Activated gamma-delta T cell (primary cell): ENCODE data around the gene SLC30A7.
"Not testable (repeated sequence)": the region's sequence is repeated elsewhere in the genome, so short reads cannot be mapped to it uniquely, and the experiment has no call there.

ENCODE experiments used
- DNase-seq: peaks from one replicate; lab custom pipeline; 2025; lab: John Stamatoyannopoulos, UW

The SLC30A7 gene

DNA sequence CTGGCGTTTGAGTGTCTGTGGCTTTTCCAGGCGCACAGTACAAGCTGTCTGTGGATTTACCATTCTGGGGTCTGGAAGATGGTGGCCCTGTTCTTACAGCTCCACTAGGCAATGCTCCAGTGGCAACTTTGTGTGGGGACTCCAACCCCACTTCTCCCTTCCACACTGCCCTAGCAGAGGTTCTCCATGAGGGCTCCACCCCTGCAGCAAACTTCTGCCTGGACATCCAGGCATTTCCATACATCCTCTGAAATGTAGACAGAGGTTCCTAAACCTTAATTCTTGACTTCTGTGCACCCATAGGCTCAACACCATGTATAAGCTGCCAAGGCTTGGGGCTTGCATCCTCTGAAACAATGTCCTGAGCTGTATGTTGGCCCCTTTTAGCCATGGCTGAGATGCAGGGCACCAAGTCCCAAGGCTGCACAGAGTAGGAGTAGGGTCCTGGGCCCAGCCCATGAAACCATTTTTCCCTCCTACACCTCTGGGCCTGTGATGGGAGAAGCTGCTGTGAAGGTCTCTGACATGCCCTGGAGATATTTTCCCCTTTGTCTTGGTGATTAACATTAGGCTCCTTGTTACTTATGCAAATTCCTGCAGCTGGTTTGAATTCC, 5.9 kb upstream of the SLC30A7 start:
- DNase-seq, result not testable (repeated sequence)

DNA sequence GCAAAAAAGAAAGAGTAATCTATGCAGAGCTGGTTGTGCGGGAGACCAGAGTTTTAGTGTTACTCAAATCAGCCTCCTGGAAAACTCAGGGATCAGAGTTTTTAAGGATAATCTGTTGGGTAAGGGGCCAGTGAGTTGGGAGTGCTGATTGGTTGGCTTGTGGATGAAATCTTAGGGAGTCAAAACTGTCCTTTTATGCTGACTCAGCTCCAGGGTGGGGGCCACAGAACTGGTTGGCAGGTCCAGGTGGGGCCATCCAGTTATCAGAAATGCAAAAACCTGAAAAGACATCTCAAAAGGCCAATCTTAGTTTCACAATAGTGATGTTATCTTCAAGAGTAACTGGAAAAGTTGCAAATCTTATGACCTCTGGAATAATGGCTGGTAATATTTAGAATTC, 4.5 kb upstream of the SLC30A7 start:
- DNase-seq, result no peak

DNA sequence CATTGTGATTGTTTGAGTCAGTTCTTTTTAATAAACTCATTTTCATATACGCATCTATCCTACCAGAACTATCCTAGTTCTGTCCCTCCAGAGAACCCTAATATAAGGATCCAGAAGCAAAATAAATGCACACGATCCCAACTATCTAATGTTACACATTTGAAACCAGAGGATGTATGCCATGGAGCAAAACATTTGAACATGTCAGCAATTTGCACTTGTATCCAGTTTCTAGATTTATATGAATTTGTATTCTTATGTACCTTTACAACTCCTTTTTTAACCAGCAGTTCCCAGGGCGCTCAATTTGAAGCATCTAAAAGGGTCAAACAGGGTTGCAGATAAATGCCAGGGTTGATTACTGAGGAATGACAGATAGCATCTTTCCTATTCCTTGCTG, 3.3 kb upstream of the SLC30A7 start:
- DNase-seq, result no peak

DNA sequence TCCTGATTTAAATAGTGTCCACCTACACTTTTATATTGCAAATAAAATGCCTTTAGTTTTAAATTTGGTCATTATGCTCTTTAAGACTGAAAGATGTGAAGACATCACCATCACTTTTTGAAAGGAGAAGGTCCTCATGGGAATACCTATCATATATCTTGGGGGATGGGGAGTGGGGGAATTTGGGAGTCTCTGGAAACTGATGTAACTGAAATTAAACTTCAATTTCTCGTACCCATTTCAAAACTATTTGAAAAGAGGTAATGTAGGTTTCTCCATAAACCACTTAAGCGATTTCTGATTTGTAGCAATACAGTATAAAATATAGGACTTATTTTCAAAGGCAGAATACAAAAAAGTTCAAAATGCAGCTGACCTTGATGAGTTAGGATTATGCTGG, 2.2 kb upstream of the SLC30A7 start:
- DNase-seq, result no peak

DNA sequence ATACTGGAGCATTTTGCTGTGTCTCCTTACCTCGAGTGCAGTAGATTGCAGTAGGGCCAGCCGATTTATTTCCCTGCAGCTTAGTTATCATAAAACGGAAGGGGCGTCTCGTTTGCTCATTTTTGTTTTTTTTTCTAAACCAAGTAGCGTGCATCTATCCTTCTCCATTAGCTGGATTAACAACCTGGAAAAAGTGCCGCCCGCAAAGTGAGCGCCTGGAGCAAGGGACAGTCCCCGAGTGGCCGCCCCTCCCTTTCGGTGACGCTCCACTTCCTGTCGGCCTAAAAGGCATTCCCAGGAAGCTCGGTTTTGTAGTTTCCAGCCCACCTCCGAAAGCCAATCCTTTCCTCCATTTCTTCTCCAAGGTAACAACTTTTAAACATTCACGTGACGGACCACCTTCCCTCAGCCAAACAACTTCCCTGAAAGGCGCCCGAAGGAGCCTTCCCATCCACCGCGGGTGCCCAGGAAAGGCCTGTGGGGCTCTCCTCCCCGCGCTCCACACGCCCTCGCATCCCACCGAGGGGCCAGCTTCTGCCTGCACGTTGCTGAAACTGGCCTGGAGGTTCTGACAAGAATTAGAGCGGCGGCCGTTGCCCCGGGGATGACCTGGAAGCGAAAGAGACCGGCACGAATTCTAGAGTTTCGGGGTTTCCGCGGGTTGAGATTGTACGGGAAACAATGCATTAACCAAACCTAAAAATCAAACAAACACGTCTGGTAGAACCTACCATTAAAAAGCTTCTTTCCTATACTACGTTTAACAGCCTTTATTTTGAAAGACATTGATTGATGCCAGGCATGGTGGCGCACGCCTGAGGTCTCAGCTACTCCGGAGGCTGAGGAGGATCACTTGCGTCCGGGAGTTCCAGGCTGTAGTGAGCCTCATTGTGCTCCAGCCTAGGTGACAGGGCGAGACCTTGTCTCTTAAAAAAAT, 1.0 kb upstream of the SLC30A7 start, which contains the start of gene EXTL2:
TSS of gene EXTL2 (minus strand) at position 240 of the 937 bp plus-strand sequence. CDS start 6,085 bp downstream, outside the sequence.
- DNase-seq, result peak; percentile 19

DNA sequence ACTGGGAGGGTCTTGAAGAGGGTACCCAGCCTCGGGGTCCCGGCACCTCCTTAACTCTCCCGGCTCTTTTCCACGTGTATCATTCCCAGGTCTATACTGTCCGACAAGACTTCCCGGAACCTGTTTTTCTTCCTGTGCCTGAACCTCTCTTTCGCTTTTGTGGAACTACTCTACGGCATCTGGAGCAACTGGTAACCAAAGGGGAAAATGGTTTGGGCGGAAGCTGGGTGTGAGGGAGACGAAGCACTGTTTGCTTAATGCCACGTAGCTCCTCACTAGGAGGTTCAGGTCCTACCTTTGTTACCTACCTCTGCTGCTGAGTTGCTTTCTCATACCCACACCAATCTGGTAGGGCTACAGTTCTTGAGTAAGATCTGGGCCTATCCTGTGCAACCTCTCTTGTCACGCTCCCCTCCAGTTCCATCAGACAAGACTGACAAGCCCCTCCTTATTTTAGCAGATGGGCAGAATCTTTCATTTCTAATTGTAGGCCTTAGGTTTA, 642 bp downstream of the SLC30A7 start:
- DNase-seq, result no peak

DNA sequence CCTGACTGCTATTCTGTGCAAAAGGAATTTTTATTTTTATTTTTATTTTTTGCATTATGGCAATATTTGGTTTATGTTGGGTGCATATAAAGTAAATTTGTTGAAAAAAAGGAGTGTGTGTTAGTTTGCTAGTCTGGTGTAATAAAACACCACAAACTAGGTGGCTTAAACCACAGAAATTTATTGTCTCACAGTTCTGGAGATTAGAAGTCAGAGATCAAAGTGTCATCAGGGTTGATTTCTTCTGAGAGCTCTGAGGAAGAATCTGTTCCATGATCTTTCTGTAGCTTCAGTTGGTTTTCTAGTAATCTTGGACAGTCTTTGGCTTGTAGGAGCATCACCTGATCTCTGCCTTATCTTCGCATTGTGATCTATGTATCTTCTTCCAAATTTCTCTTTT, 6.5 kb downstream of the SLC30A7 start:
- DNase-seq, result no peak

DNA sequence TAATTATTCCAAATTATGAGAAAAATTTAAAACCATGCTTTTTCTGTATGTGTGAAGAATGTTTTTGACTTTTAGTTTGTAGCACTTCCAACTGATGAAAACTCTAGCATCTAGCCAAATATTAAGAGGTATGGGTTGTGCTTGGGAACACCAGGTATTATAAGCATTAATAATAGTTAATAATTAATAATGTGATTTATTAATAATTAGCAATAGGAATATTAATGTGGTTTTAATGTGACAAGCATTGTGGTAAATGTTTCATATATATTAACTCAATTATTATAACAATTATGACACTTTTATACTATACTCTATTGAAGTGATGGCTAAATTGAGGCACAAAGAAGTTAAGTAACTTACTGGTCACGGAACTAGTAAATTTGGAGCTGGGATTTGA, 7.9 kb downstream of the SLC30A7 start:
- no peak for DNase-seq

DNA sequence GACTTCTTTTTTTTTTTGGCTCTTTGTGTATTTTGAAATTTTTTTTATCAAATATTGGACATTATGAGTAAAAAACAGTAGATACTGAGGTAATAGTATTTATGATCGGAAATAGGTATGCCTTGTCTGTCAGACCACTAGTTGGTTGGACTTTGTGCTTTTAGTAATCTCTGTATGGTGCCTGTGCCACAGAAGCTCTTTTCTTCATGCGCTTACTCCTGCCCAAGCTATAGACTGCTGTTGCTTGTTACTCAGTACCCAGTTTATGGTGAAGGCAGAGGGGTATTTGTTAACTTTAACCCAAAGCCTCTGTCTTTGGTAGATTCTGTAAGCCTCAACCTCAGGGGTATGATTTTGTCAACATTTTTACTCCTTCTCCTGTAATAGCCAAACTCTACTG, 8.6 kb downstream of the SLC30A7 start:
- DNase-seq, result no peak

DNA sequence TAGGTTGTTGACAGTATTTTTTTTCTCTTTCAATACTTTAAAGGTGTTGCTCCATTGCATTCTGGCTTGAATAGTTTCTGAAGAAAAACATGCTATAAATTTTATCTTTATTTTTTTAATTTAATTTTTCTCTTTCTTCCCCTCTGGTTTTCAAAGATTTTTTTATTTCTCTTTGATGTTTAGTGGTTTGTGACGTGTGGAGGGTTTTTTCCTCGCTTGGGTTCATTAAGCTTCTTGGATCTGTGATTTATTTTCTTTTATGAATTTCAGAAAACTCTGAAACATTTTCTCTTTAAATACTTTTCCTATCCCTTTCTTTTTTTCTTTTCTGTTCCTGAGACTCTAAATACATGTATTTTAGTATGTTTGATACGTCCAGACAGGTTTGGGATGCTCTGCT, 9.3 kb downstream of the SLC30A7 start:
- DNase-seq, result no peak

DNA sequence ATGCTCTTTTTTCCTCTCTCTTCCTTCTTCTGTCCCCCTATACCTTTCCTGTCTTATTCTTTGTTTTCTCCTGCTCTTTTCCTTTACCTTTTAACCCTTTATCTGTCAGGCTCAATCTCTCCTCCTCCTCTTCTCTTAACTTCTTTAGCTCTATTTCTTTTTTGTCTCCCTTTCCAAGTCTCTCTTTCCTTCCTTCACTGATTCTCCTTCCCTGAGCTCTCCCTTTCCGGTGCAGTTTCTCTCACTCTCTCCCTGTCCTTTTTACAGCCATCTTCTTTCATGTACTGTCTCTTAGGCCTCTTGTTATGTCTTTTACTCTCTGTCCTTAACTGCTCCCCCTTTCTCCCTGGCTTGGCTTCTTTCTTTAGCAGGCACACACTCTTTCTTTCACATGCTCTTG, 12.0 kb downstream of the SLC30A7 start:
- DNase-seq, result no peak

DNA sequence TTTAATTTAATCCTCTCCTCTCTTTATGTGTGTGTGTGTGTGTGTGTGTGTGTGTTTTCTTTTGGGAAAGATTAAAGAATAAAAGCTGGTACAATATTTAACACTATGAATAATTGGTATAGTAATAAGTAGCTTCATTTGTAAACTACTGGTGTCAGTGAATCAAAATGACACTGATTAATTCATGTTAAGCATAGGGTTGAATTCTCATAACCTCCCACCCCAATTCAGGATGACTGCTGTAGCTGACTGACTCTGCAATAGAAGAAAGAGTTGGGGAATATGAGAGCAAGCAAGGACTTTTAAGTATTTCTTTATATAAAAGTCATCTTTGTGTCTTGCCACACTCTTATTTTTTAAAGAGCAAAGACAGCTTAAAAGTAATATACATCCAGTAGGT, 13.1 kb downstream of the SLC30A7 start:
- DNase-seq, result no peak

DNA sequence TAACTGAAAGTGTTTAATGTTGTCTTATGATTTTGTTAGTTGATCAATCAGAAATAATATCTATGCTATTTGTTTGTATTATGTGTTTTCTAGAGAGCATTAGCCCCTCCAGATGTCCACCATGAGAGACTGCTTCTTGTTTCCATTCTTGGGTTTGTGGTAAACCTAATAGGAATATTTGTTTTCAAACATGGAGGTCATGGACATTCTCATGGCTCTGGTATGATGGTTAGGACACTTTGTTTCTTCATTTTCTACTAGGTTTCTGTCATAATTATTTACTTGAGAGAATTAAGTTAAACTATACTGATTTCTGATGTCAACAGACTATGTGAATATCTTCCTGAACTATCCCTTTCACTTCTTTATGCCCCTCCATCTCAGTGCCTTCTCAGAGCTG, 16.1 kb downstream of the SLC30A7 start:
- DNase-seq, result no peak

DNA sequence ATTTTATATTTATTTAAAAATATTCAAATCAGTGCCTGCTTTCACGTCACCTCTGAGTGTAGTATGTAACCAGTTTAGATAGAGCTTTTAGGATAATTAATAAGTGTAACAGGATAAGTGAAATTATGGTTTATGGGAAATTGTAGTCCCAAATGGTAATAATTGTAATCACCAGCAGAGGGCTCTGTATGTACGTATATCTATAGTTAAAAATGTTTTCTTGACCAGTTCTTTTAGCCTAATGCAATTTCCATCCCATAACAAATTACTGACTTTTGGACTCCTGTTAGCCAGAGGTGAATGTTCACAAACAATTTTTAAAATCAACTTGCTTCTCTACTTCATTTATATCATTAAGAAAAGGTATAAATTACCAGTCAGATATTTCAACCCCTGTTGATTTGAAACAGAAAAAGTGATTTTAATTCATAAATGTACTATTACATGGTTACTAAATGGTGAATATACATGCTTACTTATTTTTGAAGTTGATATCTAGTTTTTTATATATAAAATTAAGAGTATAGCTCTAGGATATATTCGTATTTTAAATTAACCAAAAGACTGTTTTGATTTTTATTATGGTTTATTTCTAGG, 25.3 kb downstream of the SLC30A7 start:
- DNase-seq, result no peak

DNA sequence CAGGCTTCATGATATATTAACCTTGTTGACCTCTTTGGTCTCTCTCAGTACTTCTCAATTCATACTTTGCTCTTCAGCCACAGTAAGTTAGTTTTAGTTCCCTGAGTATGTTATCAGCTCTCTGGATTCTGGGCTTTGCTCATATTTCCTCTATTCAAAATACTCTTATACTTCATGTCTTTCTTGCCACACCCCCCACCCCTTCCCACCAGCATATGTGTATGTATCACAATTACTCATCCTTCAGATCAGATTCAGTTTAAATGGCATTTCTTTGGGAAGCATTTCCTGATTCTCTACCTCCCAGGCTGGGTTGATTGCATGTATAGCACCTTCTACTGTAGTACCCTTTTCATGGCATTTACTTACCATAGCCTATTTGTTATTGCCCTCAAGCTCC, 28.3 kb downstream of the SLC30A7 start:
- DNase-seq, result no peak

DNA sequence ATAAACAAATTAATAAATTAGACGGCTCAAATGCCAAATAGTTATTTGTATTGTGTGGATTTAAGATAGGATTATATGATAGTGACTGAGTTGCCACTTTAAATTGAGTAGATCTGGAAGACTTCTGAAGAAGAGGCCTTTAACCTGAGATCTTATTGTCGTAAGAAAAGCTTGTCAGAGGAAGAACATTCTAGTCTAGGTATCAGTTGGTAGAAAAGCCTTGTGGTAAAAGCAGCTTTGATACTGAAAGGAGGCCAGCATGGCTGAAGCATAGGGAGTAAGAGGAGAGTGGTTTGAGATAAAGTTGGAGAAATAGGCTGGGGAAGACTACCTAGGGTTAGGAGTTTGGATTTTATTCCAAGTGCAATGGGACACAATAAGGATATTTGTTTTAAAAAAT, 29.1 kb downstream of the SLC30A7 start:
- no peak for DNase-seq

DNA sequence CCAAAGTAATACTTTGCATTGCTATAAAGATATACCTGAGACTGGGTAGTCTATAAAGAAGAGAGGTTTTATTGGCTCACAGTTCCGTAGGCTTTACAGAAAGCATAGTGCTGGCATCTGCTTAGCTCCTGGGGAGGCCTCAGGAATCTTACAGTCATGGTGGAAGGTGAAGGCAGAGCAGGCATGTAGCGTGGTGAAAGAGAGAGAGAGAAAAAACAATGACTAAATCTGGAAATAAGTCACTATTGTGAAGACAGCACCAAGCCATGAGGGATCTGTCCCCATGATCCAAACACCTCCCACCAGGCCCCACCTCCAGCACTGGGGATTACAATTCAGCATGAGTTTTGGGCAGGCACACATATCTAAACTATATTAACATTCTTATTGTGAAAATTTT, 30.4 kb downstream of the SLC30A7 start:
- no peak for DNase-seq

DNA sequence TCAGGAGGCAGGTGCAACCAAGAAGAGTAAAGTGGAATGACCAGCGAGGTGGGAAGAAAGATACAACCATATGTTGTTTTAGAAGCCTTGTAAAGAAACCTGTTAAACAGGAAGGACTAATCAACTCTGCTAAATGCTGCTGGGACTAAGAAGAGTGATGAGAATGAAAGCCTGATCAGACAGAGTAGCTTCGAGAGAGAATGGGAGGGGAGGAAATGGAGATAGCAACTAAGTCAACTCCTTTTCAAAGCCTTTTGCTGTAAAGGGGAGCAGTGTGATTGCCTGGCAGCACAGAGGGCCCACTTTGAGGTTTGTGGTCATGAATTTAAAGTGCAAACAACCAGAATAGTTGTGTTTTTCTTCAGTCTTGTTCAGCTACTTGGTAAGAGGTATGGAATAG, 31.4 kb downstream of the SLC30A7 start:
- no peak for DNase-seq

DNA sequence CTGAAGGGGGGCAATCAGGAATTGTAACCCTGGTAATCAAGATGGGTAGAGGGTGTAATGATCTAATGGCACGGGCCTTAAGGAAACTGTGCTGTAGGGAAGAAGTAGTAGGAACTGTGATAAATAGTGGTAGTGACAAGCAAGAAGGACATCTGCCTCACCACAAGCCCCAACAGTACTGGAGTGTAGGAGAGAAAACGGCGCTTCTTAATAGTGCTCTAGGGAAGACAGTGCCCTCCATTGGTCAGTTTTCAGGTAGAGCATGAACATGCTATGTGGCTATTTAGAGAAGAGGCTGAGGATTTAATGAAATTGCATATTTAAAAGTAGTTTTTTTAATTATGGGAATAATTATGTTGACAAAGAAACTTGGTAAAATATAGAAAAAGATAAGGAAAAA, 32.2 kb downstream of the SLC30A7 start:
- no peak for DNase-seq

DNA sequence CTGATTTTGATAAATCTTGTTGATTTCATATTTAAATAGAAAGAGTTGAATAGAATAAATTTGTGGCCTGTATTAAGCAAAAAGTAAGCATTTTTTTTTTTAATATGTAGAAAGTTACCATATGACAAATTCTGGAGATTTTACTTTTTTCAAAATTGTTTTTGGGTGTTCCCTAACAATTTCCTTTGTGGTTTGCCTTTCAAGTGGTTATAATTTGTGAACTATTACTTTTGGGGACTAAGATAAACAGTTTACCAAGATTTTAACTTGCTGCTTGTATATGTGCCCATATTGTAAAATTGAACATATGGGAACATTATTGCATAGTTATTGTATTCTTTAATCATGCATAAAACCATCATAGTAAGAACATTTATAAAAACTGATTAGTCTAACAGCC, 34.6 kb downstream of the SLC30A7 start:
- no peak for DNase-seq

DNA sequence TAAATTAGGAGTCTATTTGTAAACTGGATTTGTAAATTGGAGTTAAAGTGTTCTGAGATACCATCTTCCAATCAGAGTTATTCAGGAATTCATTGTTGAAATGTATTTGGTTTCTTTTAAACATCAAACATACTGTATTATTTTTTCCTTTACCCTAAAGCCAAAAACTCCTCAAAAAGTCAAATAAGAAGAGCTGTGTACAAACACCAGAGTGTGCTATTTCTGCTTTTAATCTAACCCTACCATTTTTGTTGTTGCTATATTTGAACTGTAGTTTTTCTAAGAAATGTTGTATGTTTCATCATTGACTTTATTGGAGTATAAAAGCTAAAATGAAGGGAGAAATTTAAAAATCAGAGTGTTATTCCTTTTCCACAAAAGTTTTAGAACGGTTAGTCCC, 35.8 kb downstream of the SLC30A7 start:
- DNase-seq, result no peak

DNA sequence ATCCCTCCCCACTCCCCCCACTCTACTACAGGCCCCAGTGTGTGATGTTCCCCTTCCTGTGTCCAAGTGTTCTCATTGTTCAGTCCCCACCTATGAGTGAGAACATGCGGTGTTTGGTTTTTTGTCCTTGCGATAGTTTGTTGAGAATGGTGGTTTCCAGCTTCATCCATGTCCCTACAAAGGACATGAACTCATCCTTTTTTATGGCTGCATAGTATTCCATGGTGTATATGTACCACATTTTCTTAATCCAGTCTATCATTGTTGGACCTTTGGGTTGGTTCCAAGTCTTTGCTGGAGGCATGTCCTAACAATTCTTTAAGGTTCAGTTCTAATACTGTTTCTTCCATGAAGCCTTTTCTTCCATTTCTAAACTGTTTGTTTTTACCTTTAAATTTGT, 37.7 kb downstream of the SLC30A7 start:
- not testable (repeated sequence) for DNase-seq
